Measurements from ENCODE around the gene CTRB2. TPM values are rescaled to one million over a fixed set of nuclear protein-coding genes. Genes with fewer than 3 reads are reported as not detected.
"Not testable (repeated sequence)": the region's sequence is repeated elsewhere in the genome, so short reads cannot be mapped to it uniquely, and the experiment has no call there.

The CTRB2 gene
- total RNA-seq, 2 experiments from 2014 or later = not detected

- CTCF ChIA-PET = interaction anchor here (0.8 kb wide), 1 partner anchor 14 kb away, joined by 3 read pairs; no protein-coding TSS in a partner anchor
- no peaks in the 10 kb centered on the region for H3K36me3 Mint-ChIP-seq (ENCODE audit: low read depth)
- peaks cover 12% of the 10 kb centered on the region for H3K4me1 Mint-ChIP-seq (ENCODE audit: low read depth)
- DNase-seq (no peak), ATAC-seq (no peak)
- H3K4me3 Mint-ChIP-seq = no peak overlapping the region
- POLR2A ChIA-PET = no interaction called here
- H3K9me3 Mint-ChIP-seq (ENCODE audit: insufficient read depth) = no peaks in the 10 kb centered on the region
- H3K27ac Mint-ChIP-seq = no peak overlapping the region
- H3K27me3 Mint-ChIP-seq (ENCODE audit: low read depth) = peaks cover 39% of the 10 kb centered on the region
Observed at GRCh38 chr16:75248142-75248535, 41.2 kb upstream of the CTRB2 start.

GRCh38 chr16:75247249-75247648 lies 40.3 kb upstream of the CTRB2 start:
- H3K27me3 Mint-ChIP-seq (ENCODE audit: low read depth) = peaks cover 32% of the 10 kb centered on the region
- H3K36me3 Mint-ChIP-seq (ENCODE audit: low read depth) = no peaks in the 10 kb centered on the region
- no peak for ATAC-seq
- peaks cover 12% of the 10 kb centered on the region for H3K4me1 Mint-ChIP-seq (ENCODE audit: low read depth)
- ChIA-PET CTCF (interaction anchor here (0.8 kb wide), 1 partner anchor 14 kb away, joined by 3 read pairs; no protein-coding TSS in a partner anchor), POLR2A (no interaction called here)
- H3K4me3 Mint-ChIP-seq = no peak overlapping the region
- H3K9me3 Mint-ChIP-seq (ENCODE audit: insufficient read depth) = no peaks in the 10 kb centered on the region
- no peak for DNase-seq
- H3K27ac Mint-ChIP-seq = no peak overlapping the region

DNA sequence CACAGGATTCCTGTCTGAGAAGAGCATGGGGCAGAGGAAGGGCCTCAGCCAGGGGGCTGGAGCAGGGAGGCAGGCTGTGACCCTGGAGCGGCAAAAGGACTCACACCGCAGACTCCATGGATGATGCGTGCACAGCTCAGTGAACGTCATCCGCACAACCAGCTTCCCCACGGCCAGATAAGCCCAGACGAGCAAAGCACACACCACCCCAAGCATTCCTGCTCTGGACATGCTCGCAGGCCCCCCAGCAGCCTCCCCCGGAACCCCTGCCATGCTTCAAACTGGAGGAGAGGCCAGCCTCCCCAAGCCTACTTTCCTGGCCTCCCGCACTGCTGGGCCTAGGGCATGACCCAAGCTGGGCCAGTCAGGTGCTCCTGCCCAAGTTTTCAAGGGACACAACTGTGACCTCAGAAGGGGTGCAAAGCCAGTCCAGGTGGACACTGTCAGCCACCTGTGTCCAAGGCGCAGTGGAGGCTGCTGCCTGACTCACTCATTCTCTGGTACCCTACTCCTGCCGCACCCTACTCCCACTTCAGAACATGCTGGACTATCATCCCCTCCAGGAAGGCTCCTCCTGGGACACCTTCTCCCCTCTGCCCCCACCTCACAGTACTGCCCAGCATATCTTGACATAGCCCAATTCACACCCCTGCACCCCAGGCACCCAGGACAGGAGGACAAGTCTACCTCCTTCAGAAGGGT lies 39.7 kb upstream of the CTRB2 start:
- H3K27ac Mint-ChIP-seq = no peak overlapping the region
- H3K4me3 Mint-ChIP-seq = no peak overlapping the region
- no peak for DNase-seq
- POLR2A ChIA-PET = no interaction called here
- no peaks in the 10 kb centered on the region for H3K9me3 Mint-ChIP-seq (ENCODE audit: insufficient read depth)
- H3K4me1 Mint-ChIP-seq (ENCODE audit: low read depth) = peaks cover 6% of the 10 kb centered on the region
- H3K36me3 Mint-ChIP-seq (ENCODE audit: low read depth) = no peaks in the 10 kb centered on the region
- CTCF ChIA-PET = no interaction called here
- H3K27me3 Mint-ChIP-seq (ENCODE audit: low read depth) = peaks cover 26% of the 10 kb centered on the region
- ATAC-seq = no peak

DNA sequence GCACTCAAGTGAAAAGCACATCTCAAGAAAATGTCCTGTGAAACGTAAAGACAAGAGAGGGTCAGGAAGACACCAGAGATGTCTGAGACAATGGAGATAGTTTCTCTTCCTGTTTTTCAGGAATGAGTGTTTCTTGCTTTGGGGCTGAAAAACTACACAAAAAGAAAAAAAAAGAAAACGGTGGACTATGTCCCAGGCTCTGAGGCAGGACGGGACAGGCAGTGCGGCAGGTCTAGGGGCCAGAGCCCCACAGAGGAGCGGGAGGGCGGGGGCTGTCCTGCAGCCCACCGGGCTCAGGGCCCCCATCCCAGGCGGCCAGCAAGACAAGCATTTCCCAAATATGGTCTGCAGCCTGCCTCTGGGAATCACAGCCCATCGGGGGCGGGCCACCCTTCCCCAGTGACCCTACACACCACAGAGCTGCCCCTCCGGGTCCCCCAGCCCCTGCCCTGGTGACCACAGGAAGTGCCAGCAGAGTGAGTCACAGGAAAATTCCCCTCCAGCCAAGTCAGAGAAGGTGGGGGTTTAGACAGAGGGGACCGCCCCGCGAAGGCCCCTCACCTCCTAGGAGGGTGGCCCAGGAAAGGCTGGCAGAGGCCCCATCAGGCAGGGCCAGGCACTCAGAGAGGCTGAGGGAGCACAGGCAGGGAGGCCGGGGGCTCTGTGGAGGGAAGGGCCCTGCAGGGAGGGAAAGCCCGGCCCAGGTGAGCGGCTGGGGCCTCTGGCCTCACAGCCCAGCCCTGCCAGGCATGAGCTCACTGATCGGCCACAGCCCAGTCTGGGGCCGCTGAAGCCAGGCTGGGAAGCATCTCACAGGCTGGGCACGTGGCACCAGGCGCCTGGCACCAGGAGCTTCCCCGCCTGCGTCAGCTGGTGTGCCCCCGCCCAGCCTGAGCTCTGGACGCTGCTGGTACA lies 38.1 kb upstream of the CTRB2 start:
- no peak overlapping the region for H3K4me3 Mint-ChIP-seq
- no peak for ATAC-seq

DNA sequence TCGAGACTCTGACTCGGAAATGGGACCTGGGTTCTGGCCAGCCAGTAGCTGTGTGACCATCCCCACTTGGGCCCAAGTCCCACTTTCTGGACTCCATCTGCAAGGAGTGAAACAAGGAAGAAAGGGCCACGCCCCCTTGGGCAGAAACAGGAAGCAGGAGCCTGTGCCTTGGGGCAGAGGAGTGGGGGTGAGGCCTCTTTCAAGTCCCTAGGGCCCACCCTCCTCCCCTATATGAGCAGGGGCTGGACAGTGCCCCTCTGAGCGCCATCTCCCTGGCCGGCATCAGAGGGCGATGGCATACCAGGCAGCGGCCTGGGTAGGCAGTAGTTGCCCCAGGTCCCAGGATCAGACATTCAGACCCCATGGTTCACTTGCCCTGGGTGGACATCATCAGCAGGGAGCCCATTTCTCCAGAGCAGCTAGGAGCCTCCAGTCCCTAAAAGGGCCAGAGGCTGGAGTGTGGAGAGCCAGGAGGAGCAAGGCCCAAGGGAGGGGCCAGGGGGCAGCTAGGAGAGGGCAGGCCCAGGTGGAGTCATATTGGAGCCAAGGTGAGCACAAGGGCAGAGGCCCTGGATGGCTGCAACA lies 37.4 kb upstream of the CTRB2 start:
- ChIA-PET CTCF (interaction anchor here (1.6 kb wide), 1 partner anchor 141 kb away, joined by 4 read pairs; no protein-coding TSS in a partner anchor), POLR2A (no interaction called here)
- no peaks in the 10 kb centered on the region for H3K9me3 Mint-ChIP-seq (ENCODE audit: insufficient read depth)

More for the DNA sequence above, 38.1 kb upstream of the CTRB2 start:
- ChIA-PET CTCF (interaction anchor here (1.6 kb wide), 1 partner anchor 140 kb away, joined by 4 read pairs; no protein-coding TSS in a partner anchor), POLR2A (no interaction called here)
- no peaks in the 10 kb centered on the region for H3K9me3 Mint-ChIP-seq (ENCODE audit: insufficient read depth)
- H3K4me1 Mint-ChIP-seq (ENCODE audit: low read depth) = peaks cover 3% of the 10 kb centered on the region
- H3K36me3 Mint-ChIP-seq (ENCODE audit: low read depth) = no peaks in the 10 kb centered on the region
- DNase-seq = no peak
- H3K27ac Mint-ChIP-seq = no peak overlapping the region
- H3K27me3 Mint-ChIP-seq (ENCODE audit: low read depth) = peaks cover 22% of the 10 kb centered on the region

GRCh38 chr16:75243667-75244224 lies 36.8 kb upstream of the CTRB2 start:
- no peak for ATAC-seq
- H3K9me3 Mint-ChIP-seq (ENCODE audit: insufficient read depth) = no peaks in the 10 kb centered on the region
- H3K36me3 Mint-ChIP-seq (ENCODE audit: low read depth) = no peaks in the 10 kb centered on the region
- peaks cover 3% of the 10 kb centered on the region for H3K4me1 Mint-ChIP-seq (ENCODE audit: low read depth)
- peaks cover 17% of the 10 kb centered on the region for H3K27me3 Mint-ChIP-seq (ENCODE audit: low read depth)
- no peak overlapping the region for H3K4me3 Mint-ChIP-seq
- no peak overlapping the region for H3K27ac Mint-ChIP-seq
- ChIA-PET CTCF (interaction anchor here (0.9 to 1.6 kb wide), 3 partner anchors 10 to 158 kb away, joined by 3 to 4 read pairs (median 3); no protein-coding TSS in a partner anchor), POLR2A (no interaction called here)
- no peak for DNase-seq

More for the DNA sequence above, 37.4 kb upstream of the CTRB2 start:
- H3K36me3 Mint-ChIP-seq (ENCODE audit: low read depth) = no peaks in the 10 kb centered on the region
- H3K4me1 Mint-ChIP-seq (ENCODE audit: low read depth) = peaks cover 3% of the 10 kb centered on the region
- no peak for DNase-seq
- H3K27me3 Mint-ChIP-seq (ENCODE audit: low read depth) = peaks cover 20% of the 10 kb centered on the region
- no peak overlapping the region for H3K27ac Mint-ChIP-seq
- H3K4me3 Mint-ChIP-seq = no peak overlapping the region
- ATAC-seq = no peak

GRCh38 chr16:75242436-75243078 lies 35.6 kb upstream of the CTRB2 start:
- H3K27ac Mint-ChIP-seq; ATAC-seq; DNase-seq; H3K27me3 Mint-ChIP-seq (ENCODE audit: low read depth); POLR2A ChIA-PET; H3K9me3 Mint-ChIP-seq (ENCODE audit: insufficient read depth); H3K36me3 Mint-ChIP-seq (ENCODE audit: low read depth); H3K4me1 Mint-ChIP-seq (ENCODE audit: low read depth); H3K4me3 Mint-ChIP-seq: not testable (repeated sequence)
- CTCF ChIA-PET = interaction anchor here (1.0 kb wide), 1 partner anchor 9 kb away, joined by 3 read pairs; no protein-coding TSS in a partner anchor

DNA sequence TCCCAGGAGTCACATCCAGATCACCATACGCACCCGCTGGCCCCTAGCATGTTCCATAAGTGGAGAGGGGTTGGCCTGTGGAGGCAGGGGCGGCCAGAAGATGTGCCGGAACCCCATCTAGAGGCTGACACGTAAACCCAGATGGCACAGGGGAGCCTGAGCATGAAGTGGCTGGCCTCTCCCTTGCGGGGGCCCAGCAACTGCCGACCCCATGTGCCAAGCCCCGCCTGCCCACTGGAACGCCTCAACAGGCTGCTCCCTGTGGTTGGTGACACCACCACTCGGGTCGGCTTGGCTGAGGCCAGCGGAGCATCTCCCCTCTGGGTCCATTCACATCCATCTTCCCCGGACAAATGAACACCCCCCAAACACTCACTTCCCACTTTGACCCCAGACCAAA lies 35.0 kb upstream of the CTRB2 start:
- no peak overlapping the region for H3K4me3 Mint-ChIP-seq
- no peaks in the 10 kb centered on the region for H3K36me3 Mint-ChIP-seq (ENCODE audit: low read depth)
- ChIA-PET CTCF (no interaction called here), POLR2A (no interaction called here)
- ATAC-seq (no peak), DNase-seq (no peak)
- no peak overlapping the region for H3K27ac Mint-ChIP-seq
- H3K4me1 Mint-ChIP-seq (ENCODE audit: low read depth) = no peaks in the 10 kb centered on the region
- H3K9me3 Mint-ChIP-seq (ENCODE audit: insufficient read depth) = no peaks in the 10 kb centered on the region
- peaks cover 6% of the 10 kb centered on the region for H3K27me3 Mint-ChIP-seq (ENCODE audit: low read depth)

DNA sequence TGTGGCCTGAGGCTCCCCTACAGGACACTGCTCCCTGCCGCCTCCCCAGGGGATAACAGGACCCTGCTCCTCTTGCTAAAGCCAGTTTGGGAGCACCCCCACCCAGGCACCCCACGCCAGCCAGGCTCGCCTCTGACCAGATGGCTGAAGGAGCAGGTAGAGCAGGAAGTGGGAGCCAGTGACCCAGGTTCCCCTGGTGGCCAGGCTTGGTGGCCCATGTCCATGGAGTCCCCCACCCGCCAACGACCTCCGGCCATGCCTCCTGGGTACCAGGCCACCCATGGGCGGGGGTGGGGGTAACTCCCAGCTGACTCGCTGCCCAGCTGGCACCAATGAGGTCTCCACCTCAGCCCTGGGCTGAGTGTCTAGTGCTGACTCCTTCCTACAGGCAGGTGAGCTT lies 34.5 kb upstream of the CTRB2 start:
- ChIA-PET CTCF (no interaction called here), POLR2A (no interaction called here)
- peaks cover 4% of the 10 kb centered on the region for H3K27me3 Mint-ChIP-seq (ENCODE audit: low read depth)
- no peak for ATAC-seq
- no peaks in the 10 kb centered on the region for H3K4me1 Mint-ChIP-seq (ENCODE audit: low read depth)
- H3K27ac Mint-ChIP-seq = no peak overlapping the region
- no peaks in the 10 kb centered on the region for H3K9me3 Mint-ChIP-seq (ENCODE audit: insufficient read depth)
- no peak overlapping the region for H3K4me3 Mint-ChIP-seq
- DNase-seq = no peak
- H3K36me3 Mint-ChIP-seq (ENCODE audit: low read depth) = no peaks in the 10 kb centered on the region

GRCh38 chr16:75240633-75241032 lies 33.7 kb upstream of the CTRB2 start:
- H3K4me3 Mint-ChIP-seq; CTCF ChIA-PET; H3K27ac Mint-ChIP-seq; DNase-seq; H3K27me3 Mint-ChIP-seq (ENCODE audit: low read depth); H3K36me3 Mint-ChIP-seq (ENCODE audit: low read depth); H3K4me1 Mint-ChIP-seq (ENCODE audit: low read depth); H3K9me3 Mint-ChIP-seq (ENCODE audit: insufficient read depth); POLR2A ChIA-PET; ATAC-seq: not testable (repeated sequence)

GRCh38 chr16:75239542-75240122 lies 32.7 kb upstream of the CTRB2 start:
- no peak for ATAC-seq
- H3K27ac Mint-ChIP-seq = no peak overlapping the region
- no peak overlapping the region for H3K4me3 Mint-ChIP-seq

More at GRCh38 chr16:75239542-75240122, 32.7 kb upstream of the CTRB2 start:
- CTCF ChIA-PET = no interaction called here
- Mint-ChIP-seq H3K9me3 (ENCODE audit: insufficient read depth) (no peaks in the 10 kb centered on the region), H3K27me3 (ENCODE audit: low read depth) (peaks cover 4% of the 10 kb centered on the region), H3K36me3 (ENCODE audit: low read depth) (no peaks in the 10 kb centered on the region), H3K4me1 (ENCODE audit: low read depth) (no peaks in the 10 kb centered on the region)
- POLR2A ChIA-PET = no interaction called here
- no peak for DNase-seq

Measured in activated CD8-positive, alpha-beta T cell treated with anti-CD3 and anti-CD28 coated beads, Interleukin-2, amount 10 ng/mL, durations not matched to agents 7 days and 5 days (primary cell).